Fibroblast of the aortic adventitia (primary cell): ENCODE results near the gene NR3C1. TPM values are rescaled to one million over a fixed set of nuclear protein-coding genes. Genes with fewer than 3 reads are reported as not detected.

Source experiments
- DNase-seq: peaks from one replicate; pipeline ENCODE4 v3.0.0-alpha.2; 2010; ENCODE audit warnings: low read depth
- H3K4me3 ChIP-seq: 2 replicates; pipeline ENCODE4 v1.5.1; 2011; ENCODE audit warnings: low read depth, mild to moderate bottlenecking, control low read depth, low read length, moderate library complexity
- CTCF ChIP-seq: IDR thresholded peaks from 2 replicates; pipeline ENCODE4 v1.5.1; 2011; ENCODE audit warnings: mild to moderate bottlenecking, low read length, control low read depth, inconsistent platforms; ENCODE audit not compliant: insufficient read depth
- total RNA-seq: library from RNA; depleted of rRNA; stranded (reverse); fragments of >200 nt; gene quantifications from 2 replicates; pipeline ENCODE4 v1.2.3, GENCODE V29; 2012; ENCODE audit warnings: low replicate concordance

Gene NR3C1
- total RNA-seq, 1 donor, result 132 TPM

DNA sequence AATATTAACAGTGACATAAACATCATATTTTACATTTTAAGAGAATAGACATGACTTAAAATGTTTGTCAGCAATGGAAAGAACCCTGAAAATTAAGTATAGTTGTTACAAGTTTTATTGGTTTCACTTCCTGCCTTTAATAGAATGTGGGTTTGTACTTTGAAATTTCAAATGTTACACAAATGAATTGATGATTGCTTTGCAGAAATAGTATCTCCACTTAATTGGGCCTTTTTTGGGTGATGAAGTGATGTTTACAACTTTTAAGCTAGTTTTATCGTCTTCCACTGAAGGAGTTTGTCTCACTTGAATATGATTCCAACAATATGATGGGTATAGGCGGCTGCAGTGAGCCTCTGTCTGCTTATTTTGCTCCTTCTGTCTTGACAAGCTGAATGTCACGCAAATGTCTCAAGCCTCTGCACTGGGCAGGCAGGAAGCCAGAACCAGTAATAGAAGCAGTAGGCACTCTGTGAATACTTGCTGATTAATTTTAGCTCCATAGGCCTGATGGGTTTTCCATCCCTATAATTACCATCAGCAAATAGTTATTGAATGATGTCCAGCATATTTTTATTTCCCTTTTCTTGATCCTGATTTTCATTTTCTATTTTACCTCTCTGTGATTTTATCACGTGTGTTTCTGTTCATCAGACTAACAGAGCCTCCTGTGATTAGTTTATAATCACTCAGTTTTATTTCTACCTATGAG is 10.6 kb upstream of the NR3C1 start:
- TF ChIP-seq CTCF, result no peak
- H3K4me3 ChIP-seq, result no peak overlapping the region
- no peak for DNase-seq

- DNase-seq, result no peak
- no peak for TF ChIP-seq CTCF
- H3K4me3 ChIP-seq, result no peak overlapping the region
Measured at GRCh38 chr5:143412661-143413342, 9.3 kb upstream of the NR3C1 start.

GRCh38 chr5:143409926-143410325 is 6.4 kb upstream of the NR3C1 start:
- DNase-seq, result no peak
- H3K4me3 ChIP-seq, result no peak overlapping the region
- no peak for TF ChIP-seq CTCF

GRCh38 chr5:143406408-143406807 is 2.9 kb upstream of the NR3C1 start:
- no peak overlapping the region for H3K4me3 ChIP-seq
- no peak for DNase-seq
- no peak for TF ChIP-seq CTCF

DNA sequence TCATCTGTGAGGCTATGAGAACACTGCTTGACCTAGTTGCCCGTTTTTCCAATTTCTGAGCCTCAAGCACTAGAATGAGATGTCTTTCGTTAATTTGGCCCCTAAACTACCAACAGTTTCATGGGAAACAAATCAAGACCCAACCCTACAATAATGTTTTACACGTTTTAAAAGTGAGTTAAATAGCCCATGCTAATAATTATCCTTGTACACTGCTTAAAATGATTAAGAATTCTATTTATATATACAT is 2.3 kb upstream of the NR3C1 start:
- TF ChIP-seq CTCF, result no peak
- no peak for DNase-seq
- H3K4me3 ChIP-seq, result peak overlapping the region; percentile 73

DNA sequence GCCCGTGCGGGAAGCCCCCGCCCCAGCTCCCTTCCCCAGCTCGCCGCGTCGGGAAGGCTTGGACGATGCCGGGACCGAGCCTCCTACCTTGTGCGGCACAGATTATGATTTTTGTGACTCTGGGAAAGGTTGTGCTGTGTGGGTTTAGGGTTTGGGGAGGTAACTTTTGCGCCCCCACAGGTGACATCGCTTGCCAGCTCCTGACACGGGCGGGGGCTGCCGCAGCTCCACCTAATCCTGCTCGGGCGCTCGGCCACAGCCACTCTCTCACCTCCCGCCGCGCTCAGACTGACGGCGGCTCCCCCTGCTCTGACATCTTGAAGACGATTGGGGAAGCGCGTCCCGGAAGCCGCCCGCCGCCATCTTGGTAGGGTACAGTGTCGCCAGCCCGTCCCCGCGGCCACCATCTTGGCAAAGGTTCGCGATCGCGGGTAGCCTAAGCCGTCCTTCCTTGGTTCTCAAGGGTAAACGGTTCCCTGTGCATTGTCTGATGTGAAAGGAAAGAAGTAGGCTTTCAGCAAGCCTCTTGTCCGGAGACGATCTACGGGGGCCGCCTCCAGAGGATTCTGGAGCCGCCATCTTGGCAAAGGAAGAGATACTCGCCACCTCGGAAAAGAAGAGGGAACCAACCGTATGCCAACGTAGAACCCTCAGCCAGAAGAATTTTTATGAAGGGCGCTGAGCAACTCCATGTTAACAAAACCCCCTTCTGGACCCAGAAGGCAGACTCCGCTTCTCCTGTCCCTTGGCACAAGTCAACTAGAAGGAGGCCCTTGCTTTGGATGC is 1.8 kb upstream of the NR3C1 start:
- peak overlapping the region; percentile 73 for H3K4me3 ChIP-seq
- peak; percentile 78 for DNase-seq
- peak; percentile 34 for TF ChIP-seq CTCF
